LoVo (cell line): Measurements from ENCODE around the gene PLCD3.

Experiments
- DNase-seq: peaks from one replicate; pipeline ENCODE4 v3.0.0-alpha.2; 2016; ENCODE audit warnings: low spot score

The PLCD3 gene, protein sequence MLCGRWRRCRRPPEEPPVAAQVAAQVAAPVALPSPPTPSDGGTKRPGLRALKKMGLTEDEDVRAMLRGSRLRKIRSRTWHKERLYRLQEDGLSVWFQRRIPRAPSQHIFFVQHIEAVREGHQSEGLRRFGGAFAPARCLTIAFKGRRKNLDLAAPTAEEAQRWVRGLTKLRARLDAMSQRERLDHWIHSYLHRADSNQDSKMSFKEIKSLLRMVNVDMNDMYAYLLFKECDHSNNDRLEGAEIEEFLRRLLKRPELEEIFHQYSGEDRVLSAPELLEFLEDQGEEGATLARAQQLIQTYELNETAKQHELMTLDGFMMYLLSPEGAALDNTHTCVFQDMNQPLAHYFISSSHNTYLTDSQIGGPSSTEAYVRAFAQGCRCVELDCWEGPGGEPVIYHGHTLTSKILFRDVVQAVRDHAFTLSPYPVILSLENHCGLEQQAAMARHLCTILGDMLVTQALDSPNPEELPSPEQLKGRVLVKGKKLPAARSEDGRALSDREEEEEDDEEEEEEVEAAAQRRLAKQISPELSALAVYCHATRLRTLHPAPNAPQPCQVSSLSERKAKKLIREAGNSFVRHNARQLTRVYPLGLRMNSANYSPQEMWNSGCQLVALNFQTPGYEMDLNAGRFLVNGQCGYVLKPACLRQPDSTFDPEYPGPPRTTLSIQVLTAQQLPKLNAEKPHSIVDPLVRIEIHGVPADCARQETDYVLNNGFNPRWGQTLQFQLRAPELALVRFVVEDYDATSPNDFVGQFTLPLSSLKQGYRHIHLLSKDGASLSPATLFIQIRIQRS

DNA sequence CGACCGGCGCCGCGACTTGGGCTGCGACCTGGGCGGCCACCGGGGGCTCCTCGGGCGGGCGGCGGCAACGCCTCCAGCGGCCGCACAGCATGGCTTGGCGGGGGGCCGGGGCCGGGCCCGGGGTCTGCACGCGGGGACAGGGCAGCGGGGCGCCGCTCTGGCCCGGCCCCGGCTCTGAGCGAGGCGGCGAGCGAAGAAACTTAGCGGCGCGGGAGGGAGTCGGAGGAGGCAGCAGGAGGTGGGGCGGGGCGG is at the start of gene PLCD3:
PLCD3 (minus strand) TSS at position 196 of the 252 bp plus-strand sequence; CDS start at position 91, 105 bp downstream.
- DNase-seq: no peak

DNA sequence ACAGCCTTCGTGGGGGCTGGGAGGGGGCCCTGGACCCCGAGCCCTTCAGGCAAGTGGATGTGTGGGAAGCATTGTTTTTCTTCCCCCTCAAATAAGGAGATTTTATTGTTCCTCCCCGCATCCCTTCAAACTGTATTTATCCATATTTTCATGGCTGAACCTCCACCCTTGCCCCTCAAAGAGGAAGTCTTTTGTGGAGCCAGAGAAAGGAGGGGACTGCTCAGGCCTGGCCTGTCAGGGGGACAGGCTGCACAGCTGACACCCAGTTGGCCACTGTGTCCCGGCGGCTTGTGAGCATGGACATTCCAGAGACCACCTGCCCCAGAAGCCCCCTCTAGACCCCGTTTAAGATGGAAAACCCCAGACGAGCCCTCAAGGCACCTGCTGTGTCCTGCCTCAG is 45.2 kb upstream of the PLCD3 start:
- no peak for DNase-seq

DNA sequence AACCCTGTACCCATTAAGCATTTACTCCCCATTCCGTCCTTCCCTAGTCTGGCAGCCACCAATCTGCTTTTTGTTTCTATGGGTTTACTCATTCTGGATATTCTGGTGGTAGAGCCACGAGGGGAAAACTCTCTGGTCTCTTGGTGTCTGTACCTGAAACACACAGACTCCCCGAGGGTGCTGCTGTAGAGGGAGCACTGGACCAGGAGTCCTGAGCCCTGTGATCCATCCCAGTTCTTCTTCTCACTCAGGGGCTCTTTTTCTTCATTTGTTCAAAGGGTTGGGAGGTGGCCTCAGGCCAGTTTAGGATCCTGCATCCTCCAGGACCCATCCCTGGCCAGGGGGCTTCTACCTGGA is 43.4 kb upstream of the PLCD3 start:
- DNase-seq: no peak

DNA sequence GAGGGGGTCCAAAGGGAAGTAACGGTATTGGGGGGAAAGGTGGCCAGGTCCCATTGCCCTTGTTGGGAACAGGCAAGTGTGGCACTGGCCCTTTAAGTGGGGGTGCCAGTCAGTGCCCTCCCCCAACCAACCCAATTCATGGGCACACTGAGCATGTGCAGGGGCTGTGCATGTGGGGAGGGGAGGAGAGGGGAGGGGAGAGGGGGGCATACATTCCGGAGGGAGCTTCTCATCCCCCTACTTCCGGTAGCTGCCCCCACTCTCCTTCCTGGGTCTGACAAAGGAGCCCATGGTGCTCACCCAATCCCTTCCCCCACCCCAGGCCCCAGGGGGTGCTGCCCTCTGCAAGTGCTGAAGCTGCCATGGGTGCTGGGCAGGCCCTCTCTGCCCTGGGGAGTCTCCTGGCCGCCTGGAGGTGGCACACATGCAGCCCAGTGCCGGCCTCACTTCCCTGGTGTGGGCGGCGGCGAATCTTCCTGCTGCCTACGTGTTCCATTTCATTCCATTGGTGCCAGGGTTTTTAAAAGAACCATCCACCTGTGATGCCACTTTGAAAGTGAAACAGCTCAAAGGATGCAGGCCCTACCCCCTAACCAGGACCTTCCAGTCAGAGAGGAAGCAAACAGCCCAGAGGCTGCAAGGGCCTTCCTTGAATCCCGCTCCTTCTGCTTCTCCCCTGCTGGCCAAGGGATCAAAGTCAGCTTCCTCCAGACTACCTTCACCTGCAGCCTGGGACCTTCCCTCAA is 40.4 kb upstream of the PLCD3 start:
- DNase-seq: peak; percentile 32

DNA sequence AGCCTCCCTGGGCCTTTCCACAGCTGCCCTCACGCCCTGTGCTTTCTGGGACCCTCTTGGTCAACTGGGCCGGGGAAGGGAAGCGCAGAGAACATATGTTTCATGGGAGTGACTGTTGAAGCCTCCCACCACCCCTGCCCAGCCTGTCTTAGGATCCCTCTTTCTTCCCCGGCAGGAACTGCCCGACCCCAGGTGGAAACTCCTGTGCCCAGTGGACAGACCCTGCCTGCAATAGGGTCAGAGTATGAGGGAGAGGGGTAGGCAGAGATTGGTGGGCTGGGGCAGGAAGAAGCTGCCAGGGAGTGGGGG is 39.9 kb upstream of the PLCD3 start:
- DNase-seq: no peak

DNA sequence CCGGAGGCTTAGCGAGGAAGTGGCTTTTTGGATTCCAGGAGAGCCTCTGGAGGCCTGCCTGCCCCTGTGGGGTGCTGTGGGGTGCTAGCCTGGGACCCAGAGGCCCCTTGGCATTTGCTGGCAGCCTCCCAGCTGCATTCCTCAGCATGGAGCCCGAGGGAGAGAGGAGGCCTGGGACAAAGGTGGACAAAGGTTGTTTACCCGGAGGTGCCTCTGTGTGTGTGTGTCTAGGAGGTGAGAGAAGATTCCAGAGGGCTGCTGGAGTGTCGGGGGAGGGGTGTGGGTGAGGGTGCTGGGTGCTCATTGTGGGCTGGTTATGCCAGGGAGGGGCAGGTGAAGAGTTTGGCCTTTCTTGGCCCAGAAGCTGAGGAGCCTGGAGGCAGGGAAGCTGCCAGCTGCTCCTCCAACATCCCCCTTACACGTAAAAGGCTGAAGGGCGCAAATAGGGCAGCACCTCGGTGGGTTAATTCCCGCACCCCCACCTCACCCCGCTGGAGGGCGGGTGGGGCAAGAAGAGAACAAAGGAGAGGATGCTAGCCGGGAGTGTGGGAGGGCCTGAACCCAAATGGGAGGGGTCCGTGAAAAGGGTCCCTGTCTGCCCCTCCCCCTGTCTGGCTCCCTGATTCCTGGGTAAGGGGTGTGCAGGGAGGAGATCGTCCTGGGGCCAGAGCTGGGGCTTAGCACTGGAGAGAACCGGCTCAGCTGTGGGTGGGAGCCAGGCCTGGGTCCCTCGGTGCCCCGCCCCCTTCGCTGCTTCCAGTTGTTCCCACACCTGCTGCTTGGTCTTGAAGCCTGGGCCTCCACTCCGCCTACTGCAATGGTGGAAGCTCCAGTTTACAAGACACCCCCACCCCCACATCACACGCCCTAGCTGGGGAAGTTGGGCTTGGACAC is 39.3 kb upstream of the PLCD3 start:
- DNase-seq: peak; percentile 44

DNA sequence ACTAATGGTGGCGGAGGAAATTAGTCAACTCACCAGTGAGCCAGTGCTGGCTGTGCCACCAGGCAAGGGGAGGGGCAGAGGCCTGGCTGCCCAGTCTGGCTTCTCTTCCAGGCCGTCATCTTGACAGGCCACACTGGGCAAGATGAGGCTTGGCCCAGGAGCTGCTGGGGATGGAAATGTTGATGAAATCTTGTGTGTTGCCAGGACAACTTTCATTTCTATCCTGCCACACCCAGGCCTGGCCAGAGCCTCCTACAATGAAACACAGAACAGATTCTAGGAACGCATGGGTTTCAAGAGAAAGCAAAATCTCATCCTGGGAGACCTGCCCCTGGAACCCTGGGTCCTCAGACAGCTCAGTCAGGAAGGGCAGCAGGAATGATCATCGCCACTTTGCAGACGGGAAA is 38.6 kb upstream of the PLCD3 start:
- peak; percentile 32 for DNase-seq

DNA sequence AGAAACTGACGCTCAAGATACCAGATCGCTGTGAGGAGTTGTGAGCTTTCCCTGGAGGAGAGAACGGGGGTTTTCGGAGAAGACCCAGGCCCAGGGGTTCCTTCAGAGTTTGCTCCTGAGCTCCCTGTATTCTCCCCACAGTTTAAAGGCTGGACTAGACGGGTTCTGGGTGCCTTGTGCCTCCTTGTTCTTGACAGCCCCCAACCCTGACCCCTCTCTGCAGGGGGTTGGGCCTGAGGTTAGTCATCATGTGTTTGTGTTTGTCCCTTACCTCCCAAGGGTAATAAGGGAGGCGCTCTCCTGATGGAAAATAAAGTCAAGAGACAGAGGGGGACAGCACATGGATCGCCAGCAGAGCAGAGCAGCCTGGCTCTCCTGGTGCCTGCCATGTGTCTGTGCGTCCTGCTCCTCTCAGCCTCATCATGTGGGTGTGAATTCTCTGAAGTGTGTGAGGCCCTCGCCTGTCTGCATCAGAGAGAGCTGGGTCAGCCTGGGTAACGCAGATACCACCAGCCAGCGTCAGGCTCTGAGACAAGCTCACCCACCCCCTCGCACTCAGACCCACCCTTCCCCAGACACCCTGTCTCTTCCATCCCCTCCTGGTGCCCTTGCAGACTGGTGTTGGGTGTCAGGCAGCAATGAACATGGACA is 38.1 kb upstream of the PLCD3 start:
- no peak for DNase-seq

DNA sequence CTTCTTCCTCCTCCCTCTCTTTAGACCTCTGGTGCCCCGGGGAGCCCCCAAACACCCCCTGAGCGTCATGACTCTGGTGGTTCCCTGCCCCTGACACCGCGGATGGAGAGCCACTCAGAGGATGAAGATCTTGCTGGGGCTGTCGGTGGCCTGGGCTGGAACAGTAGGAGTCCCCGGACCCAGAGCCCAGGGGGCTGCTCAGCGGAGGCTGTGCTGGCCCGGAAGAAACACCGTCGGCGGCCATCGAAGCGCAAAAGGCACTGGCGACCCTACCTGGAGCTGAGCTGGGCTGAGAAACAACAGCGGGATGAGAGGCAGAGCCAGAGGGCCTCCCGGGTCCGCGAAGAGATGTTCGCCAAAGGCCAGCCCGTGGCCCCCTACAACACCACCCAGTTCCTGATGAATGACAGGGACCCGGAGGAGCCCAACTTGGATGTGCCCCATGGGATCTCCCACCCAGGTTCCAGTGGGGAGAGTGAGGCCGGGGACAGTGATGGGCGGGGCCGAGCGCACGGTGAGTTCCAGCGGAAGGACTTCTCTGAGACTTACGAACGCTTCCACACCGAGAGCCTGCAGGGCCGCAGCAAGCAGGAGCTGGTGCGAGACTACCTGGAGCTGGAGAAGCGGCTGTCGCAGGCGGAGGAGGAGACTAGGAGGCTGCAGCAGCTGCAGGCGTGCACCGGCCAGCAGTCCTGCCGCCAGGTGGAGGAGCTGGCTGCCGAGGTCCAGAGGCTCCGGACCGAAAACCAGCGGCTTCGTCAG is 36.9 kb upstream of the PLCD3 start:
- DNase-seq: no peak

DNA sequence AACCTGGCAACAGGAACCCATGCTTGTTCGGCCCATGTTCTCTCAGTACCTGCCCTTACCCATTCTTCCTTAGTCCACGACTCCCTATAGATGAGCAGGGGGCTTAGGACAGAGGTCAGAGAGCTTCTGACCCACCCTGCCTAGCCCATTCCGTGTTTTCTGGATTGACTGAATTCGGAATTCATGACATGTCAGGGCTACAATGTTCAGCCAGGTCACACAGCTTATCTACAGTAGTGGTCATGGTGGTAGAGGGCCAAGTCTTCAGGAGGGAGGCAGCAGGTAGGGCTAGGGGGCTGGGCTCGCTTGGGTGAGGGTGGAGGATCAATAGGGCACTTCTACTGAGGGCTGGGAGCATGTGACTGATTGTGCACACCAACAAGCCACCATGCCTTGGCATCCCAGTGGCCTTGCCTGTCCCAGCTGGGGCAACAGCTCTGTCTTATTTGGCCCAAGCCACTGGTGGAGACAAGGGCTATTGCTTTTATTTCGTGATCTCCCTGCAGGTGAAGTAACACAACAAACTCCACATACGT is 32.5 kb upstream of the PLCD3 start:
- no peak for DNase-seq

DNA sequence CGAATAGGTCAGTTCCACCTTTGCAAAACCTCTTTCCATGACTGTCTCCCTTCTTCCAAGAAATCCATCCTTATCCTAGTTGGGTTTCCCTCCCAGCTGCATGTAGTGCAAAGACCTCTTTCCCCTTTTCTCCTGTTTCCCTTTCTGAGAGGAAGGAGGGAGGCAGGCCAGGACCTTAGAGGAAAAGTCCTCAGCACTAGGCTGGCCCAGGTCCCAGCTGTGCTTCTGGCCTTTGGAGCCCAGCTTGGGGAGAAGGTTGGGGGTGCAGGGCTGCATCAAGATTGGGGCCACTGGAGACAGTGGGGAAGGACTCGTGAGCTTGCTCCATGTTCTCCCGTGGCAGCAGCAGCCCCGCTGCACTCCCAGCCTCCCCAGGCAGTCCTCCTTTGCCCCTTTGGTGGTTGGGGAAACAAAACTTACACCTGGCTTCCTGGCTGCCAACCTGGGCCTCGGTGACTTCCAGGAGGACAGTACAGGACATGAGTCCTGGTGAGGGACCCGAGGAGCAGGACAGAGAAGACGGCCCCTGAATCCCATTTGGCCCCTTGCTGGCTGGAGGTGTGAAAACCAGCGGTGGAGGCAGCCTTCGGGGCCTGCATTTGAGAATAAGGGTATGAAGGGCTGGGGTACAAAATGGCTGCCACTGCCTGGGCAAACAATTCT is 29.8 kb upstream of the PLCD3 start:
- DNase-seq: no peak

DNA sequence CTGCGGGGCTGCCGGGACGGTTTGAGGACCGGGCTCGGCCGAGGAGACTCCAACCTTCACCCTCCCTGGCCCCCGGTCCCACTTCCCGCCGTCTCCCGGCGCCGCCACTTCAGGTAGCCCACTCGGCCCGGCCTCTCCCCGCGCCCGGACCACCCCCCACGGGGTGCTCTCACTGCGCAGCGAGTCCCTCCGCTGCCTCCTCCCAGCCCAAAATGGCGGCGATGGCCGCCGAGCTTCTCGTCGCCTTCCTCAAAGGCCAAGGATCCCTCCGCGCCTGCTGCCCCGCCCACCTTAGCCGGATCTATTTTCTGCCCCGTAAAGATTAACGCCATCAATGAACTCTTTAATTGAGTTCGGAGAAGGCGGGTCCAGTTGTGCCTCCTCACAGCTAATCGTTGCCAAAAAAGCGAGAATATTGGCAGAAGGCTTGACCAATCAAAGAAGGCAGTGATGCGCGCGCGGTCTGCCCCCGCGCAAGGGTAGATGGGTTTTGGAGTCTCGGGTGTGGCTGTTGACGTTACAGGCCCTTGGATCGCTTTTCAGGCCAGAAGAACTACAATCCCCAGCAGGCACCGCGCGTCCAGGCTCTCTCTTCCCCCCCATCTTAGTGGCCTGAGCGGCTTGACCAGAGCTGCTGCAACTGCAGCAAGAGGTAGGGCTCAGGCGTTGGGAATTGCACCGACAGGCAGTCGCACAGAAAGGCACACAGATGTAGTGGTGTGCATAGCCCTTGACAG is 29.1 kb upstream of the PLCD3 start, which contains the start of gene HEXIM2:
HEXIM2 (plus strand) TSS at position 588 of the 737 bp plus-strand sequence. CDS start 919 bp downstream, outside the sequence.
- DNase-seq: peak; percentile 99

DNA sequence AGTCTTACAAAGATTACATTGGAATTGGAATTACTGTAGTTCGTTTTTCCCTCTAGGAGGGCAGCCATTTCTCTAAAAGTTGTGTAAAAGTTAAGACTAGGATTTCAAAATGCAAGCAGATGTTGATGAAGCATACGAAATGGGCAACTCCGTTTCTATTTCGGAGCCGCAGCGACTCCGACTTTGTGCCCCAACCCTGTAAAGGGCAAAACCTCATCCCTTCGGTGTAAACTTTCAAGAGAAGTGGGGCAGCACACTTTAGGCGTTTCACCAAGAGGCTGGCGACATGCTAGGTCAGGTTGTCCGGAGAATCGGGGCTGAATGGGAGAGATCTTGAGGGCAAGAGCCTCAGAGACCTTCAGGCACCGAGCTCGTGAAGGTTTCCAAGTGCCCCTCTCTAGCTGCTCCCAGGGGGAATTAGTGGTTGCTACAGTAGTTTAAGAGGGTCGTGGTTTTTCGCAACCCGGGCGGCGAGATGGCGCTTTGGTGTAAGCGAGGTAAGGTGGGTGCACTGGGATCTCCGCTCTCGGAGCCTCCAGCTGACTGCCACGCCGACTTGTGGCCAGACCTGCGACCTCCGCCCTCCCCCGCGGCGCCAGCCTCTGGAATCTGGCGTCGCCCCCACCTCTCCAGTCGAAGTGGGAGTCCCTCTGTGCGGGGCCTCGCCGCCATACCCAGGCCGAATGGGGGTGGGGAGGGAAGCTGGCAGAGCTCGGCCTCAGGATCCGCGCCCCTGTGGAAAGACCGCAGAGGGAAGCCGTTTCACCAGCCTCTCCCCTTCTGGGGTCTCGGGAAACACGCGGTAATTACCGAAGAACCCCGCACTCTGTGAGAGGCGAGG is 28.4 kb upstream of the PLCD3 start:
- peak; percentile 44 for DNase-seq

DNA sequence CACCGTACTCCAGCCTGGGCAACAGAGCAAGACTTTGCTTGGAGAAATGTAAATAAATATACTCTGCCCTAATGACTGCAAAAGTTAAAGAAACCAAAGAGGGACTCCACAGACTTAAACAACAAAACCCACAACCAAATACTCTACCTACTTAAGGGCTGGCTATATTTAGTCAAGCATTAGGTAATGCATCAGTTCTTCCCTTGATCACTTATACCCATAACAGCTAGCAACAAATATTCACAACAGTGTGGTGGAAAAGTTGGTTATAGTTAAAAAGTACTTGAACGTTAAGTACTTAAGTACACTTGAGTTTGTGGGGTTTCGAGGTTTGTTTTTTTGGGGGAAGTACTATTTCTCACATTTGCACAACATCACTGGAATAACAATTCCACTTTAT is 23.9 kb upstream of the PLCD3 start:
- DNase-seq: no peak

DNA sequence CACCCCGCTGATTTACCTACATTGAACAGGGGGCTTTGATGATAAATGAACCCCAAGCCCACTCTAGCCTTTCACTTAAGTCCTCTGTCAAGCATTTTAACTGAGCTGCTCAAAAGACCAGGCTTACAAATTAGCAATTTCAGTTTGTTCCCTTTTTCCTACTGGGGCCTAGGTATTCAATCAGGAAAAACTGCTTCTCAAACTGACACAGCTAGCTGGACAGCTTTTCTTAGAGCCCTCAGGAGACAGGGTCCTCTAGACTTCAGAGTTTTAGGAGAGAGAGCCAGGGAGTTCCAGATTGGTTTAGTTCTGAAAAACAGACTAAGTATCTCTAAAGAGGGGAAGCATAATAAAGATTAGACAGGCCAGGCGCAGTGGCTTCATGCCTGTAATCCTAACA is 23.2 kb upstream of the PLCD3 start:
- no peak for DNase-seq

DNA sequence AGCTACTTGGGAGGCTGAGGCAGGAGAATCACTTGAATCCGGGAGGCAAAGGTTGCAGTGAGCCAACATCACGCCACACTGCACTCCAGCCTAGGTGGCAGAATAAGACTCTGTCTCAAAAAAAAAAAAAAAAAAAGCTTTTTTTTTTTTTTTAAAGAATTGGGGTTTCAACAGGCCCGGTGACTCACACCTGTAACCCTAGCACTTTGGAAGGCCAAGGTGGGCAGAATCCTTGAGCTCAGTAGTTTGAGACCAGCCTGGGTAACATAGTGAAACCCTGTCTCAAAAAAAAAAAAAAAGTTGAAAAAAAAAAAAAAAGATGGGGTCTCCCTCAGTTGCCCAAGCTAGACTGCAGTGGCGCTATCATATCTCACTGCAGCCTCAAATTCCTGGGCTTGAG is 22.7 kb upstream of the PLCD3 start:
- no peak for DNase-seq

DNA sequence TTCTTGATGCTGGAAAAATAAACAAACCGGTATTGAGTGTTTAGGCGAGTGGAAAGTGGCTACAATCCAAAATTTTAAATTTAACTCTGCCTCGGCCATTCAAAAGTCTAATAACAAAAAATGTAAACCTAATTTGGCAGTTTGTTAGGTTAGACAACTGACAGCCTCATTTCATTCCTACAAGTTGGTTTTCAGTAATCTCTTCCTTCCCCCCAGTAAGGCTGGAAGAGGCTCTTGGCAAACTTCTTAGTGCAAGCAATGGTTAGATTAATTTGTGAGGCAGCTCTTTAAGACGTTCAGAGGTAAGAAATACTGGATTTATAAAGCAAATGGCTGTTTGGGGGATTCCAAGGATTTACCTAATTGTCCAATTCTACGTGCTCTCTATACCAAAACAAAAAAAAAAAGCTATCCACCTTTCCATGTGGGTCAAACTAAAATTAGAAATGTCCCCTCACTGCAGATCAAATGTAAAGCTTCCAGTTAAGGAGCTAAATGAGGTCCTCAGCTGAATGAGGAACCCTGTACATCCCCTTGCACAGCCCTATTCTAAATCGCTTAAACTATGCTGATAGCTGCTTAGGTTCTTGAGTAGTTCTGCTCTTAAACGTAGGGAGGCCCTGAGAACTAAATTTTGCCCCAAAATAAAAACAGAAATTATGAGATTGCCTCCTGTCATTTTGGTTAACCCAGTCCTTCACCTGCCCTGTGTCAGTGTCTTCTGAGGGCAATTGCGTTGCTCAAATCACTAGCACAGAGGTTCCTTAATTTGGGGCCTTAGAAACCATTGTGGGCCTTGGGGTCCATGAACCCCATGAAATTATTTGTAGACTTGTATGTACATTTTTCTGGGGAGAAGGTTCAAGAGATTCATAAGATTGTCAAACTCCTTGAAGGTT is 18.8 kb upstream of the PLCD3 start:
- DNase-seq: no peak
